HCT116 (cell line): ENCODE data around the gene DOHH.

Experiments
- CTCF ChIP-seq, 3 experiments: fragments of 200-600 bp in 1 of 3; sonication (generic) in 1 of 3; IDR thresholded peaks in 2 of 3; conservative IDR thresholded peaks in 1 of 3; 2 replicates each; pipeline ENCODE4 v1.5.1; 2012 to 2017; ENCODE audit warnings: low read depth in 2 of 3, low read length in 2 of 3, antibody characterized with exemption in 1 of 3, borderline replicate concordance in 1 of 3, control low read depth in 1 of 3, mild to moderate bottlenecking in 1 of 3, mixed read lengths in 1 of 3, mixed run types in 1 of 3, moderate library complexity in 1 of 3; ENCODE audit not compliant: insufficient read depth in 1 of 3
- POLR2A ChIP-seq: IDR thresholded peaks from 2 replicates; pipeline ENCODE4 v1.7.0; 2011; ENCODE audit warnings: borderline replicate concordance; ENCODE audit not compliant: insufficient read depth, insufficient read length; ENCODE audit errors: extremely low read depth
- RAD21 ChIP-seq: IDR thresholded peaks from 2 replicates; pipeline ENCODE4 v1.6.1; 2012; ENCODE audit warnings: low read depth, mild to moderate bottlenecking

GRCh38 chr19:3508771-3509535 lies 8.5 kb upstream of the DOHH start:
- TF ChIP-seq POLR2A: no peak
- no peak for TF ChIP-seq CTCF (IDR thresholded peaks at IDR 0.05 in 2 of 3, conservative IDR thresholded peaks at IDR 0.05 in 1 of 3; ENCODE audit: borderline replicate concordance in 1 of 3, insufficient read depth in 1 of 3, low read depth in 2 of 3, low read length in 2 of 3)
- no peak for TF ChIP-seq RAD21
